HL-60 (cell line): ENCODE data around the gene GNAI1.

Source experiments
- DNase-seq, 2 experiments: peaks; one replicate each; pipeline ENCODE4 v3.0.0-alpha.2; 2010 to 2020; ENCODE audit warnings: low read depth in 1 of 2, low spot score in 1 of 2
- H3K27ac ChIP-seq: fragments of 250-450 bp; sonication (Bioruptor Pico); replicated peaks from 2 replicates; pipeline ENCODE4 v1.5.1; 2020; ENCODE audit warnings: mild to moderate bottlenecking, moderate library complexity
- H3K27me3 ChIP-seq: fragments of 250-450 bp; sonication (Bioruptor Pico); 2 replicates; pipeline ENCODE4 v1.5.1; 2021; ENCODE audit warnings: mild to moderate bottlenecking, moderate library complexity; ENCODE audit not compliant: insufficient read depth, poor library complexity, severe bottlenecking
- H3K4me3 ChIP-seq: replicated peaks from 2 replicates; pipeline ENCODE4 v1.5.1; 2011; ENCODE audit warnings: mild to moderate bottlenecking, control low read depth, low read length; ENCODE audit not compliant: insufficient read depth
- GABPA ChIP-seq: IDR thresholded peaks from 2 replicates; pipeline ENCODE4 v1.6.1; 2012; ENCODE audit warnings: low read depth
- POLR2AphosphoS5 ChIP-seq: IDR thresholded peaks from 2 replicates; pipeline ENCODE4 v1.6.1; 2012; ENCODE audit warnings: low read depth
- SPI1 ChIP-seq: IDR thresholded peaks from 2 replicates; pipeline ENCODE4 v1.6.1; 2012; ENCODE audit warnings: low read depth, mild to moderate bottlenecking, borderline replicate concordance
- TF ChIP-seq, protein P1 (sequence below): IDR thresholded peaks from 2 replicates; pipeline ENCODE4 v1.6.1; 2012; ENCODE audit warnings: low read depth; ENCODE audit not compliant: insufficient replicate concordance
- TF ChIP-seq, protein P2 (sequence below): IDR thresholded peaks from one replicate; pipeline ENCODE4 v1.5.1; 2011; ENCODE audit warnings: low read length, control low read depth, inconsistent platforms; ENCODE audit not compliant: insufficient read depth

Gene GNAI1

DNA sequence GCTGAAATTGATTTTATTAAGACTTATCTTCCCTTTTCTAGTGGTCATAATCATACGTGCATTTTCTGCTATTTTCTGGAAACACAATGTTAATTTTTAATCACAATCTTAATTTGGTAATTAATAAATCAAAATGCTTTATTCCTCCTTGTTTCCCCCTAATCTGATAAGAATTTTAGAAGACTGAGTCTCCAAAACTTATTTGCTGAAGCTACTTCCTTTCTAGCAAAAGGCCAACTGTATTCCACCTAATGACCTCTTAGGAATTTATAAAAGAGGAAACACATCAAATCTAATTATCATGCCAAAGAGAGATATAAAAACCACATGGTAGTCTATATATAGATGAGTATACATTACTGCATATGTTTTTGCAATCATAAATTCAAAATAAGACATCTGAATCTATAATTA is 140.6 kb downstream of the GNAI1 start:
- Histone ChIP-seq H3K27ac (no peak overlapping the region), H3K4me3 (no peak overlapping the region), H3K27me3 (no peaks in the 10 kb centered on the region)
- no peak for DNase-seq
- TF ChIP-seq GABPA: no peak
- TF ChIP-seq, protein P1, sequence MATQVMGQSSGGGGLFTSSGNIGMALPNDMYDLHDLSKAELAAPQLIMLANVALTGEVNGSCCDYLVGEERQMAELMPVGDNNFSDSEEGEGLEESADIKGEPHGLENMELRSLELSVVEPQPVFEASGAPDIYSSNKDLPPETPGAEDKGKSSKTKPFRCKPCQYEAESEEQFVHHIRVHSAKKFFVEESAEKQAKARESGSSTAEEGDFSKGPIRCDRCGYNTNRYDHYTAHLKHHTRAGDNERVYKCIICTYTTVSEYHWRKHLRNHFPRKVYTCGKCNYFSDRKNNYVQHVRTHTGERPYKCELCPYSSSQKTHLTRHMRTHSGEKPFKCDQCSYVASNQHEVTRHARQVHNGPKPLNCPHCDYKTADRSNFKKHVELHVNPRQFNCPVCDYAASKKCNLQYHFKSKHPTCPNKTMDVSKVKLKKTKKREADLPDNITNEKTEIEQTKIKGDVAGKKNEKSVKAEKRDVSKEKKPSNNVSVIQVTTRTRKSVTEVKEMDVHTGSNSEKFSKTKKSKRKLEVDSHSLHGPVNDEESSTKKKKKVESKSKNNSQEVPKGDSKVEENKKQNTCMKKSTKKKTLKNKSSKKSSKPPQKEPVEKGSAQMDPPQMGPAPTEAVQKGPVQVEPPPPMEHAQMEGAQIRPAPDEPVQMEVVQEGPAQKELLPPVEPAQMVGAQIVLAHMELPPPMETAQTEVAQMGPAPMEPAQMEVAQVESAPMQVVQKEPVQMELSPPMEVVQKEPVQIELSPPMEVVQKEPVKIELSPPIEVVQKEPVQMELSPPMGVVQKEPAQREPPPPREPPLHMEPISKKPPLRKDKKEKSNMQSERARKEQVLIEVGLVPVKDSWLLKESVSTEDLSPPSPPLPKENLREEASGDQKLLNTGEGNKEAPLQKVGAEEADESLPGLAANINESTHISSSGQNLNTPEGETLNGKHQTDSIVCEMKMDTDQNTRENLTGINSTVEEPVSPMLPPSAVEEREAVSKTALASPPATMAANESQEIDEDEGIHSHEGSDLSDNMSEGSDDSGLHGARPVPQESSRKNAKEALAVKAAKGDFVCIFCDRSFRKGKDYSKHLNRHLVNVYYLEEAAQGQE: no peak
- TF ChIP-seq POLR2AphosphoS5: no peak
- TF ChIP-seq, protein P2, sequence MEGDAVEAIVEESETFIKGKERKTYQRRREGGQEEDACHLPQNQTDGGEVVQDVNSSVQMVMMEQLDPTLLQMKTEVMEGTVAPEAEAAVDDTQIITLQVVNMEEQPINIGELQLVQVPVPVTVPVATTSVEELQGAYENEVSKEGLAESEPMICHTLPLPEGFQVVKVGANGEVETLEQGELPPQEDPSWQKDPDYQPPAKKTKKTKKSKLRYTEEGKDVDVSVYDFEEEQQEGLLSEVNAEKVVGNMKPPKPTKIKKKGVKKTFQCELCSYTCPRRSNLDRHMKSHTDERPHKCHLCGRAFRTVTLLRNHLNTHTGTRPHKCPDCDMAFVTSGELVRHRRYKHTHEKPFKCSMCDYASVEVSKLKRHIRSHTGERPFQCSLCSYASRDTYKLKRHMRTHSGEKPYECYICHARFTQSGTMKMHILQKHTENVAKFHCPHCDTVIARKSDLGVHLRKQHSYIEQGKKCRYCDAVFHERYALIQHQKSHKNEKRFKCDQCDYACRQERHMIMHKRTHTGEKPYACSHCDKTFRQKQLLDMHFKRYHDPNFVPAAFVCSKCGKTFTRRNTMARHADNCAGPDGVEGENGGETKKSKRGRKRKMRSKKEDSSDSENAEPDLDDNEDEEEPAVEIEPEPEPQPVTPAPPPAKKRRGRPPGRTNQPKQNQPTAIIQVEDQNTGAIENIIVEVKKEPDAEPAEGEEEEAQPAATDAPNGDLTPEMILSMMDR: no peak
- TF ChIP-seq SPI1: no peak
